ENCODE results near the gene IL13.
"Not testable (repeated sequence)": the region's sequence is repeated elsewhere in the genome, so short reads cannot be mapped to it uniquely, and the experiment has no call there.

Gene IL13

DNA sequence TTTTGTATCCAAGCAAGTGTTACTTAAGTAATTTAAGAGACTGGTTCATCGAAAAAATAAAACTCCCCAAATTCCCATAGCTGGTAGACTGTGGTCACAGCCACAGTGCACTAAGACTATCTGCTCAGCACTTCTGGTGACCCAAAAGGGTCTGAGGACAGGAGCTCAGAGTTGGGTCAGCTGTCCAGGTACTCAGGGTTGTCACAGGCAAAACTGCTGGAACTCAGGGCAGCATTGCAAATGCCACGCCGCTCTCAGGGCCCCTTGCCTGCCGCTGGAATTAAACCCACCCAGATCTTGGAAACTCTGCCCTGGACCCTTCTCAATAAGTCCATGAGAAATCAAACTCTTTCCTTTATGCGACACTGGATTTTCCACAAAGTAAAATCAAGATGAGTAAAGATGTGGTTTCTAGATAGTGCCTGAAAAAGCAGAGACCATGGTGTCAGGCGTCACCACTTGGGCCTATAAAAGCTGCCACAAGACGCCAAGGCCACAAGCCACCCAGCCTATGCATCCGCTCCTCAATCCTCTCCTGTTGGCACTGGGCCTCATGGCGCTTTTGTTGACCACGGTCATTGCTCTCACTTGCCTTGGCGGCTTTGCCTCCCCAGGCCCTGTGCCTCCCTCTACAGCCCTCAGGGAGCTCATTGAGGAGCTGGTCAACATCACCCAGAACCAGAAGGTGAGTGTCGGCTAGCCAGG lies at the start of gene IL13:
Gene IL13 (plus strand): TSS at position 498 of the 705 bp plus-strand sequence. CDS start 14 bp downstream, at position 512.
- DNase-seq (ENCODE audit: low read depth): no peak

DNA sequence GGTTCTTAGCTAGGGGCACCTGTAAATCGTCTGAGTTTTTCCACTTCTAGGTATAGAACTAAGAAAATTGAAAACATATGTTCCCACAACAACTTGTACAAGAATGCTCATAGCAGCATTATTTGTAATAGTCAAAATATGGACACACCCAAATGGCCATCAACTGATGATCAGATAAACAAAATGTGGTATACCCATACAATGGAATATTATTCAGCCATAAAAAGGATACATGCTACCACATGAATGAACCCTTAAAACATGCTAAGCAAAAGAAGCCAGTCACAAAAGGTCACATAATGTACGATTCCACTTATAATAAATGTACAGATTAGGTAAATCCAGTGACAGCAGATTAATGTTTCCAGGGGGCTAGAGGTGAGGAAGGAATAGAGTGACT lies 46.0 kb upstream of the IL13 start:
- DNase-seq (ENCODE audit: low read depth): no peak

GRCh38 chr5:132612846-132613245 lies 45.1 kb upstream of the IL13 start:
- no peak for DNase-seq (ENCODE audit: low read depth)

DNA sequence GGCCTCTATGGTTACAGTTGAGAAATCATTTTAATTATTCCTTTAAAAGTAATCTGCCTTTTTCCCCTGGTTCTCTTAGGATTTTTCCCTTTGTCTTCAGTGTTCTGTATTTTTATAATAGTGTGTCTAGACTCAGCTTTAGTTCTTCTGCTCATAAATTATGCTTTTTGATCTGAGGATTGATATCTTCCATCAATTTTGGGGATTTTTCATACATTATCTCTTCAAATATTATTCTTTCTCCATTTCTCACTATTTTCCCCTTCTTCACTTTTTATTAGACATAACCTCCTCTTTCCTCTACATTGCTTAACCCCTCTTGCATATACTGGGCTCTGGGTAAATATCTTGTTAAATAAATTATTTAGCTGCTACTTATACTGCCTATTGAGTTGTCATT lies 36.3 kb upstream of the IL13 start:
- no peak for DNase-seq (ENCODE audit: low read depth)

GRCh38 chr5:132622608-132623007 lies 35.4 kb upstream of the IL13 start:
- no peak for DNase-seq (ENCODE audit: low read depth)

DNA sequence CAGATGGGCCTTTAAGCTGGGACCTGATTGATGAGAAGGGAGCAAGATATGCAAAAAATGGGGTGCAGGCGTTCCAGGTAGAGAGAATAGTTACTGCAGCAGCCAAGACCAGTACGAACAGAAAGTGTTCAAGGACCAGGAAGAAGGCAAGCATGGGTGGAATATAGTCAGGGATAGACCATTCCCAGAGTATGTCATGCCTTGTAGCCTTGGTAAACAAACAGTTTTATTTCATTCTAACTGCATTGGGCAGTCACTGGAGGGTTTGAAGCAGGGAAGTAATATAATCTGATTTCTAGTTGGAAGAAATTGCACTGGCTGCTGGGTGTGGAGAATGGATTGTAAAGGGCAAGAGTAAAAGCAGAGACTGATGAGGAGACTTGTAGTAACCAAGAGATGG lies 30.5 kb upstream of the IL13 start:
- DNase-seq (ENCODE audit: low read depth): no peak

- DNase-seq (ENCODE audit: low read depth): no peak
These were observed 29.2 kb upstream of the IL13 start for GRCh38 chr5:132628814-132629213.

GRCh38 chr5:132629230-132629944 lies 28.6 kb upstream of the IL13 start:
- DNase-seq (ENCODE audit: low read depth): no peak

DNA sequence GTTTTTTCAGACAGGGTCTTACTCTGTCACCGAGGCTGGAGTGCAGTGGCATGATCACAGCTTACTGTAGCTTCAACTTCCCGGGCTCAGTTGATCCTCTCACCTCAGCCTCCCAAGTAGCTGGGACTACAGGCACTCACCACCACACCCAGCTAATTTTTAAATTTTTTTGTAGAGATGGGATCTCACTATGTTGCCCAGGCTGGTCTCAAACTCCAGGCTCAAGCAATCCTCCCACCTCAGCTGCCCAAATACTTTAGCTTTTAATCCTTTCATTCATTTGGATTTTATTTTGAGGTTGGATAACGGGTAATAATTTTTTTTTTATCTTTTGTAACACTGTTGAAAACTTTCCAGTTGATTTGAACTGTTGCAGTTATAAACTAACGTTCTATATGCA lies 24.4 kb upstream of the IL13 start:
- not testable (repeated sequence) for DNase-seq (ENCODE audit: low read depth)

GRCh38 chr5:132635873-132636272 lies 22.1 kb upstream of the IL13 start:
- DNase-seq (ENCODE audit: low read depth): no peak

DNA sequence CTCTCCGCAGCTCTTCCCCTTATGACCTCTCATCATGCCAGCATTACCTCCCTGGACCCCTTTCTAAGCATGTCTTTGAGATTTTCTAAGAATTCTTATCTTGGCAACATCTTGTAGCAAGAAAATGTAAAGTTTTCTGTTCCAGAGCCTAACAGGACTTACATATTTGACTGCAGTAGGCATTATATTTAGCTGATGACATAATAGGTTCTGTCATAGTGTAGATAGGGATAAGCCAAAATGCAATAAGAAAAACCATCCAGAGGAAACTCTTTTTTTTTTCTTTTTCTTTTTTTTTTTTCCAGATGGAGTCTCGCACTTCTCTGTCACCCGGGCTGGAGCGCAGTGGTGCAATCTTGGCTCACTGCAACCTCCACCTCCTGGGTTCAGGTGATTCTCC lies 20.7 kb upstream of the IL13 start:
- no peak for DNase-seq (ENCODE audit: low read depth)

DNA sequence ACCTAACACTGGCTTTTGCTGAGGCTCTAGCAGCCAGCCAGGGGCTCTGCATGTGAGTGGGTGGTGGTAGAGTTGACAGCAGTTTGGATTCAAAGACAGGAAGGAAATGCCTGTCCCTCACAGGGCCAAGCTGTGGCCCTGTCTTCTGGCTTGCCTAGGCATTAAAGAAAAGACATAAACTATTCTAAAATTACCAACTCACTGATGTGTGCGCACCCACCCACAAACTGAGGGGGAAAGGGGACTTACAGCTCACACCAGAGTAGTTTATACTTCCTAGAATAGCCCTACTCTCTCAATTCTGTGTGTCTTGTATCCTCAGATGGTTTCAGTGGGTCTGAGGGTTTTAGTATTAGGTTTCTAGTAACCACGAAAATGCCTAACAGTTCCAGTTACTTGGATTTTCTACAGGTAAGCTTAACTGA lies 18.3 kb upstream of the IL13 start:
- no peak for DNase-seq (ENCODE audit: low read depth)

DNA sequence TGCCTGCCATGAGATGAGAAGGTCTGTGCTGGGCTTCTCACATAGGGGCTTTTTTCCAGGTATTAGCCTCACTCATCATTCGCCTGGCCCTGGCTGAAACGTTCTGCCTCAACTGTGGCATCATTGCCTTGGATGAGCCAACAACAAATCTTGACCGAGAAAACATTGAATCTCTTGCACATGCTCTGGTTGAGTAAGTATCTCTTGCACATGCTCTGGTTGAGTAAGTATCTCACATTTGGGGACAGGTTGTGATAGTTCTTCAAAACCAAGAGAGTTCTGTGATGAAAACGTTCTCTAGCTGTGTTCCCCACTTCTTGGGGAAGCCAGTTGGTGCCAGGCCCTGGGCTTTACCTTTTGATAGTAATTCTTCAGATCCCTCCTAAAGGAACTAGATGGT lies 17.4 kb upstream of the IL13 start:
- DNase-seq (ENCODE audit: low read depth): no peak

GRCh38 chr5:132641241-132641723 lies 16.7 kb upstream of the IL13 start:
- no peak for DNase-seq (ENCODE audit: low read depth)

- no peak for DNase-seq (ENCODE audit: low read depth)
These were observed 16.1 kb upstream of the IL13 start for GRCh38 chr5:132641841-132642240.

DNA sequence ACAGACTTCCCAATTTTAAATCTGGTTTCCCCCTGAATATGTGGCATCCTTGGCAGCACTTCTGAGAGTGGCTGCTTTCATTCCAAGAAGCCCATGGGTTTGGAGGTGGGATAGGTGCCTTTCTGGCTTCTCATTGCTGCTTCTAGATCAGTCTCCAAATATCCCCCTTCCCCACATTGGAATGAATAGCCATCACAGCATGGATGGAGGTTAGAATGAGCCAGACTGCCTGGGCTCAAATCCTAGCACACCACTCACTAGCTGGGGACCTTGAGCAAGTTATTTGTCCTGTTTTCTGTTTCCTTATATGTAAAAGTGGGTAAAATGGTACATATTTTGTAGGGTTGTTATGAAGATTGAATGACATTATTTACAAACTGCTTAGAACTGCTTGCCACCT lies 13.8 kb upstream of the IL13 start:
- no peak for DNase-seq (ENCODE audit: low read depth)

DNA sequence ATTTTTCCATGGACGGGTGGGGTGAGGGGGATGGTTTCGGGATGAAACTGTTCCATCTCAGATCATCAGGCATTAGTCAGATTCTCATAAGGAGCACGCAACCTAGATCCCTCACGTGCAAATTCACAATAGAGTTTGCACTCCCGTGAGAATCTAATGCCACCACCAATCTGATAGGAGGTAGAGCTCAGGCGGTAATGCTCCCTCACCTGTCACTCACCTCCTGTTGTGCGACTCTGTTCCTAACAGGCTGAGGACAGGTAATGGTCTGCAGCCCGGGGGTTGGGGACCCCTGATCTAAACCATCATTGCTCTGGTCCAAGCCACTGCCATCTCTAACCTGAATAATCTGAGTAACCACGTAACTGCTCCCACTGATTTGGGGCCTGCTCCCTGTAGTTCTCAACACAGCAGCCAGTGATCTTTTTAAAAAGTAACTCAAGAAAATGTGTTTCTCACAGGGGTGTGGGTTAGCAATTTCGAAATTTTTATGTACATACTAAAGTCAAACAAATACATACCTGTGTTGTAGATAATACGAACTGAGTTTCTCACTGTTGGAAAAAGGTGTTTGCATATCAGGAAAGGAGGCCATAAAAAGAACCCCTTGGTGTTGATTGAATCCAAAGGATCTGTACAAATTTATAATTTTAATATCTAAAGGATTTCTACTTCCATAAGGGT lies 11.2 kb upstream of the IL13 start:
- no peak for DNase-seq (ENCODE audit: low read depth)

GRCh38 chr5:132647473-132647872 lies 10.5 kb upstream of the IL13 start:
- no peak for DNase-seq (ENCODE audit: low read depth)

- no peak for DNase-seq (ENCODE audit: low read depth)
These were observed 9.6 kb upstream of the IL13 start for GRCh38 chr5:132648355-132648754.

GRCh38 chr5:132651838-132652469 lies 6.0 kb upstream of the IL13 start:
- no peak for DNase-seq (ENCODE audit: low read depth)

DNA sequence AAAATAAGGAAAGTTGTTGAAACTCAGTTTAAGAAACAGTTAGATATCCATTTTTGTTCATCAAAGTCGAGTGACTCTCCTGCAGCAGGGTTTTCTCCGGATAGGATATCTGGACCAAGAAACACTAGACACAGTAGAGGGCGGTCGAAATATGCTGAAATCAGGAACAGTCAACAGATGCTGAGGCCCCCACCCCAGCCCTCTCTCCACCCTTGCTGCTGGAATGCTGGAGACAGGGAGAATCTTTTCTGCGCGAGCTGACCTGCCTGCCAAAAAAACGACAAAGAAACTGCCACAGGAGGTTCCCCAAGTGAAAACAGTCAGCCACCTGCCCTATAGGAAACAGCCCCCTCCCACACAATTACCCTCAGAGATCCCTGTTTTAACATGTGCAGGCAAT lies 4.3 kb upstream of the IL13 start:
- DNase-seq (ENCODE audit: low read depth): no peak
